Measurements from ENCODE around the gene EPYC.
A peak's percentile ranks its signal among the peaks of the same experiment; 100 is the strongest.

EPYC gene

GRCh38 chr12:90921536-90921935 is 83.2 kb downstream of the EPYC start:
- H3K27ac ChIP-seq: peak overlapping the region; percentile 83
- DNase-seq (ENCODE audit: low read depth, low spot score): no peak
- H3K4me3 ChIP-seq: peak overlapping the region; percentile 42
- TF ChIP-seq POLR2AphosphoS5 (IDR thresholded peaks at IDR 0.05; ENCODE audit: borderline replicate concordance, low read depth, low read length): no peak
- no peak for TF ChIP-seq EZH2 (IDR thresholded peaks at IDR 0.05)
- no peak for TF ChIP-seq FOXP2 (optimal IDR thresholded peaks at IDR 0.05; ENCODE audit: control extremely low read depth, extremely low read length, insufficient read depth)
- H3K9ac ChIP-seq (ENCODE audit: insufficient read length): peak overlapping the region; percentile 57
- H3K9me3 ChIP-seq (ENCODE audit: low read depth, low read length): no peaks in the 10 kb centered on the region
- H3K36me3 ChIP-seq (ENCODE audit: insufficient read depth, low read length): no peaks in the 10 kb centered on the region

- TF ChIP-seq POLR2AphosphoS5 (IDR thresholded peaks at IDR 0.05; ENCODE audit: borderline replicate concordance, low read depth, low read length) (no peak), FOXP2 (optimal IDR thresholded peaks at IDR 0.05; ENCODE audit: control extremely low read depth, extremely low read length, insufficient read depth) (no peak), EZH2 (IDR thresholded peaks at IDR 0.05) (no peak)
- no peak overlapping the region for H3K9ac ChIP-seq (ENCODE audit: insufficient read length)
- no peak overlapping the region for H3K27ac ChIP-seq
- H3K36me3 ChIP-seq (ENCODE audit: insufficient read depth, low read length): no peaks in the 10 kb centered on the region
- DNase-seq (ENCODE audit: low read depth, low spot score): no peak
- H3K4me3 ChIP-seq: no peak overlapping the region
- H3K9me3 ChIP-seq (ENCODE audit: low read depth, low read length): no peaks in the 10 kb centered on the region
Measured at GRCh38 chr12:90920222-90920621, 84.5 kb downstream of the EPYC start.

- DNase-seq (ENCODE audit: low read depth, low spot score): no peak
- H3K36me3 ChIP-seq (ENCODE audit: insufficient read depth, low read length): no peaks in the 10 kb centered on the region
- H3K9ac ChIP-seq (ENCODE audit: insufficient read length): no peak overlapping the region
- TF ChIP-seq FOXP2 (optimal IDR thresholded peaks at IDR 0.05; ENCODE audit: control extremely low read depth, extremely low read length, insufficient read depth): no peak
- no peak for TF ChIP-seq POLR2AphosphoS5 (IDR thresholded peaks at IDR 0.05; ENCODE audit: borderline replicate concordance, low read depth, low read length)
- TF ChIP-seq EZH2 (IDR thresholded peaks at IDR 0.05): no peak
- no peak overlapping the region for H3K27ac ChIP-seq
- no peaks in the 10 kb centered on the region for H3K9me3 ChIP-seq (ENCODE audit: low read depth, low read length)
- no peak overlapping the region for H3K4me3 ChIP-seq
Measured at GRCh38 chr12:90917431-90917830, 87.3 kb downstream of the EPYC start.

- Histone ChIP-seq H3K9me3 (ENCODE audit: low read depth, low read length) (no peaks in the 10 kb centered on the region), H3K36me3 (ENCODE audit: insufficient read depth, low read length) (no peaks in the 10 kb centered on the region), H3K27ac (no peak overlapping the region), H3K4me3 (no peak overlapping the region), H3K9ac (ENCODE audit: insufficient read length) (no peak overlapping the region)
- TF ChIP-seq EZH2 (IDR thresholded peaks at IDR 0.05) (no peak), POLR2AphosphoS5 (IDR thresholded peaks at IDR 0.05; ENCODE audit: borderline replicate concordance, low read depth, low read length) (no peak), FOXP2 (optimal IDR thresholded peaks at IDR 0.05; ENCODE audit: control extremely low read depth, extremely low read length, insufficient read depth) (no peak)
- DNase-seq (ENCODE audit: low read depth, low spot score): no peak
Measured at GRCh38 chr12:90916516-90916915, 88.3 kb downstream of the EPYC start.

- TF ChIP-seq FOXP2 (optimal IDR thresholded peaks at IDR 0.05; ENCODE audit: control extremely low read depth, extremely low read length, insufficient read depth): no peak
- no peak for TF ChIP-seq EZH2 (IDR thresholded peaks at IDR 0.05)
- DNase-seq (ENCODE audit: low read depth, low spot score): no peak
- H3K27ac ChIP-seq: no peak overlapping the region
- no peaks in the 10 kb centered on the region for H3K36me3 ChIP-seq (ENCODE audit: insufficient read depth, low read length)
- no peak overlapping the region for H3K9ac ChIP-seq (ENCODE audit: insufficient read length)
- H3K4me3 ChIP-seq: no peak overlapping the region
- H3K9me3 ChIP-seq (ENCODE audit: low read depth, low read length): no peaks in the 10 kb centered on the region
Measured at GRCh38 chr12:90915353-90915752, 89.4 kb downstream of the EPYC start.

Data from SK-N-MC (cell line).